K562 (cell line): ENCODE measurements around the gene ADAP2. TPM values are rescaled to one million over a fixed set of nuclear protein-coding genes. Genes with fewer than 3 reads are reported as not detected.

Source experiments
- ATAC-seq: fragments of 200-7000 bp; cut with Tn5 transposase; 3 replicates; pipeline ENCODE4 v1.9.1; 2020; ENCODE audit warnings: moderate library complexity
- BruUV-seq: library from RNA; stranded (reverse); fragments of 400-500 nt; replicated peaks from 2 replicates; lab custom pipeline; 2021; lab: Mats Ljungman, UMichigan
- CTCF ChIA-PET: fragments of 300-600 bp; formaldehyde crosslinking; extraction: SDS; loops from one replicate; lab custom pipeline; 2021; ENCODE audit warnings: low intra/inter-chr PET ratio; lab: Yijun Ruan, JAX
- POLR2A ChIA-PET: fragments of 300-600, 350-650 bp; sonication (Branson Sonifier 250); formaldehyde crosslinking; extraction: SDS; loops from one replicate; lab custom pipeline; 2021; ENCODE audit warnings: antibody characterized with exemption, inconsistent platforms; lab: Yijun Ruan, JAX
- DNase-seq, 4 experiments: peaks; one replicate each; pipeline versions ENCODE4 v3.0.0 to v3.0.0-alpha.2; 2011 to 2018; ENCODE audit warnings: low spot score in 3 of 4, mixed read lengths in 3 of 4; ENCODE audit errors: extremely low read depth in 1 of 4
- FAIRE-seq: peaks from 2 replicates; lab custom pipeline; 2011; peaks lifted over from hg19 to GRCh38; lab: Jason Lieb, UNC
- H2AFZ ChIP-seq: 2 replicates; pipeline ENCODE4 v1.6.0; 2011; ENCODE audit warnings: low read depth, low read length, control low read depth, inconsistent platforms
- H3K27ac ChIP-seq: fragments of 200-600 bp; 3 replicates; pipeline ENCODE4 v1.8.0; 2011; ENCODE audit warnings: low read depth, mild to moderate bottlenecking, control low read depth, inconsistent platforms, low read length, moderate library complexity, mixed read lengths; ENCODE audit errors: extremely low read depth
- H3K27me3 ChIP-seq, 2 experiments: fragments of 300-600 bp in 1 of 2; 2 replicates in 1 of 2; 3 replicates in 1 of 2; pipeline versions ENCODE4 v1.6.0 to v1.8.0; 2011; ENCODE audit warnings: inconsistent platforms in 2 of 2, low read length in 2 of 2, mild to moderate bottlenecking in 1 of 2, mixed read lengths in 1 of 2, moderate library complexity in 1 of 2; ENCODE audit not compliant: control insufficient read depth in 2 of 2, insufficient read depth in 2 of 2
- H3K36me3 ChIP-seq: fragments of 300-600 bp; 3 replicates; pipeline ENCODE4 v1.8.0; 2011; ENCODE audit warnings: mild to moderate bottlenecking, low read length, inconsistent platforms; ENCODE audit not compliant: control insufficient read depth, insufficient read depth
- H3K4me1 ChIP-seq, 2 experiments: fragments of 200-600 bp in 1 of 2; replicated peaks in 1 of 2; 2 replicates in 1 of 2; 3 replicates in 1 of 2; pipeline versions ENCODE4 v1.5.1 to v1.8.0; 2011; ENCODE audit warnings: inconsistent platforms in 2 of 2, low read length in 2 of 2, mild to moderate bottlenecking in 1 of 2, mixed read lengths in 1 of 2, moderate library complexity in 1 of 2; ENCODE audit not compliant: control insufficient read depth in 2 of 2, insufficient read depth in 2 of 2
- H3K4me2 ChIP-seq: 2 replicates; pipeline ENCODE4 v1.6.1; 2011; ENCODE audit warnings: low read length, control low read depth, inconsistent platforms, mixed read lengths; ENCODE audit not compliant: insufficient read depth
- H3K4me3 ChIP-seq: fragments of 200-600 bp; sonication (generic), shearing (Covaris generic); 2 replicates; pipeline ENCODE4 v1.5.1; 2016; ENCODE audit warnings: control low read depth, inconsistent platforms
- H3K79me2 ChIP-seq: fragments of 200-600 bp; 3 replicates; pipeline ENCODE4 v1.8.0; 2011; ENCODE audit warnings: low read length, inconsistent platforms; ENCODE audit not compliant: control insufficient read depth, insufficient read depth
- H3K9ac ChIP-seq, 2 experiments: 2 replicates each; pipeline versions ENCODE4 v1.6.0 to v1.6.1; 2011; ENCODE audit warnings: low read depth in 2 of 2, low read length in 2 of 2, control low read depth in 1 of 2, inconsistent platforms in 1 of 2, mild to moderate bottlenecking in 1 of 2, mixed read lengths in 1 of 2; ENCODE audit not compliant: insufficient read depth in 1 of 2
- H3K9me1 ChIP-seq: one replicate; pipeline ENCODE4 v1.6.0; 2011; ENCODE audit warnings: inconsistent platforms, mild to moderate bottlenecking, low read length, moderate library complexity; ENCODE audit not compliant: control insufficient read depth, insufficient read depth
- H3K9me3 ChIP-seq: replicated peaks from 2 replicates; pipeline ENCODE4 v1.5.1; 2011; ENCODE audit warnings: low read depth, low read length, inconsistent platforms; ENCODE audit not compliant: control insufficient read depth, insufficient read depth
- H4K20me1 ChIP-seq: replicated peaks from 2 replicates; pipeline ENCODE4 v1.6.1; 2011; ENCODE audit warnings: low read length, inconsistent platforms, mixed read lengths; ENCODE audit not compliant: control insufficient read depth, insufficient read depth
- CEBPB ChIP-seq: fragments of 450-650 bp; IDR thresholded peaks from 2 replicates; pipeline ENCODE4 v1.6.1; 2016; ENCODE audit warnings: missing genetic modification characterization, missing compliant biosample characterization
- GTF2F1 ChIP-seq: IDR thresholded peaks from 2 replicates; pipeline ENCODE4 v1.6.1; 2011; ENCODE audit warnings: low read depth, low read length, improper control_type of control experiment
- HDAC2 ChIP-seq: fragments of 450-650 bp; IDR thresholded peaks from 2 replicates; pipeline ENCODE4 v1.6.1; 2016; ENCODE audit warnings: mild to moderate bottlenecking
- LEF1 ChIP-seq: fragments of 450-650 bp; IDR thresholded peaks from 2 replicates; pipeline ENCODE4 v1.6.1; 2016; ENCODE audit warnings: mild to moderate bottlenecking
- MYBL2 ChIP-seq, 2 experiments: fragments of 450-650 bp in 1 of 2; sonication (generic) in 1 of 2; formaldehyde crosslinking in 1 of 2; IDR thresholded peaks; 2 replicates each; pipeline versions ENCODE4 v1.6.1 to v1.8.1; 2017 to 2022; ENCODE audit warnings: borderline replicate concordance in 1 of 2, inconsistent platforms in 1 of 2, low read depth in 1 of 2, mild to moderate bottlenecking in 1 of 2, missing genetic modification reagents in 1 of 2, moderate library complexity in 1 of 2
- NELFE ChIP-seq: IDR thresholded peaks from 2 replicates; pipeline ENCODE4 v1.6.1; 2011; ENCODE audit warnings: mild to moderate bottlenecking; ENCODE audit not compliant: insufficient read depth, insufficient read length
- NR2C1 ChIP-seq, 2 experiments: fragments of 450-650 bp; IDR thresholded peaks; 2 replicates each; pipeline ENCODE4 v1.6.1; 2017; ENCODE audit warnings: mild to moderate bottlenecking in 2 of 2, antibody characterized with exemption in 1 of 2, inconsistent platforms in 1 of 2, missing compliant biosample characterization in 1 of 2, missing genetic modification characterization in 1 of 2
- RNF219 ChIP-seq: fragments of 250-450 bp; sonication (Bioruptor Pico); IDR thresholded peaks from 2 replicates; pipeline ENCODE4 v1.5.0; 2022; ENCODE audit warnings: mild to moderate bottlenecking
- SMARCB1 ChIP-seq: IDR thresholded peaks from 2 replicates; pipeline ENCODE4 v1.6.1; 2011; ENCODE audit warnings: improper control_type of control experiment, low read depth; ENCODE audit not compliant: insufficient read length
- STAT6 ChIP-seq: sonication (generic); formaldehyde crosslinking; IDR thresholded peaks from 2 replicates; pipeline ENCODE4 v1.8.1; 2023; ENCODE audit warnings: mild to moderate bottlenecking, missing genetic modification reagents
- U2AF2 ChIP-seq: fragments of 200-400 bp; formaldehyde crosslinking; optimal IDR thresholded peaks from 2 replicates; pipeline ENCODE3; 2017; ENCODE audit warnings: low read depth, mild to moderate bottlenecking, low read length
- ZFP91 ChIP-seq: sonication (generic); formaldehyde crosslinking; IDR thresholded peaks from 2 replicates; pipeline ENCODE4 v1.8.0; 2022; ENCODE audit warnings: mild to moderate bottlenecking, missing genetic modification reagents
- ZNF347 ChIP-seq: fragments of 450-650 bp; formaldehyde crosslinking; IDR thresholded peaks from 2 replicates; pipeline ENCODE4 v1.4.0; 2020; ENCODE audit warnings: low read depth, mild to moderate bottlenecking, moderate library complexity
- ZNF785 ChIP-seq: fragments of 250-450 bp; sonication (Bioruptor Pico); IDR thresholded peaks from 2 replicates; pipeline ENCODE4 v1.4.0; 2020; ENCODE audit warnings: mild to moderate bottlenecking
- ZNF79 ChIP-seq: fragments of 250-450 bp; sonication (Bioruptor Pico); IDR thresholded peaks from 2 replicates; pipeline ENCODE4 v1.4.0; 2020; ENCODE audit warnings: low read depth, mild to moderate bottlenecking, moderate library complexity
- WGBS: fragments of 100-300 bp; shearing (Covaris generic); methylation state at CpG from one replicate; pipeline ENCODE4 v1.1.6; 2016; ENCODE audit warnings: low coverage, mixed read lengths; ENCODE audit not compliant: insufficient coverage; ENCODE audit errors: missing lambda C conversion rate; 5-methylcytosine and 5-hydroxymethylcytosine counted together
- in situ Hi-C: fragments of 300-500 bp; cut with MboI; formaldehyde crosslinking; loops from 4 replicates; pipeline ENCODE4 v1.15.0; 2018; ENCODE audit warnings: inconsistent platforms, mixed read lengths
- intact Hi-C: fragments of 100-400 bp; cut with micrococcal nuclease; formaldehyde crosslinking; loops from 2 replicates; pipeline ENCODE4 v1.14.2; 2022
- polyA plus RNA-seq, 8 experiments: library from polyadenylated mRNA; depleted of rRNA in 4 of 8; stranded (reverse) in 5 of 8; unstranded in 3 of 8; fragments of >200 nt; fragmentation: Nextera tagmentation in 2 of 8; fragmentation: Illumina TruSeq in 1 of 8; extraction: Ambion mirVana in 2 of 8; extraction: Trizol in 1 of 8; gene quantifications; 2 replicates each; pipeline versions ENCODE4 v1.2.1 to v1.2.3, GENCODE V29; 2011 to 2014; ENCODE audit warnings: inconsistent platforms in 1 of 8, missing spikeins in 1 of 8
- total RNA-seq, 7 experiments: library from RNA; depleted of rRNA in 6 of 7; stranded (reverse); fragments of >200 nt in 6 of 7; fragmentation: Illumina TruSeq in 2 of 7; extraction: Trizol in 2 of 7; gene quantifications; 2 replicates each; pipeline versions ENCODE4 v1.2.1 to v1.2.3, GENCODE V29; 2011 to 2021; ENCODE audit warnings: low replicate concordance in 1 of 7

The ADAP2 gene
- total and polyA plus RNA-seq, 9 of the 15 experiments (the other 6 are each of a cell fraction or from before 2014, with no cell fraction given) = 0.06 to 0.73 (median 0.23) TPM; not detected in 5

DNA sequence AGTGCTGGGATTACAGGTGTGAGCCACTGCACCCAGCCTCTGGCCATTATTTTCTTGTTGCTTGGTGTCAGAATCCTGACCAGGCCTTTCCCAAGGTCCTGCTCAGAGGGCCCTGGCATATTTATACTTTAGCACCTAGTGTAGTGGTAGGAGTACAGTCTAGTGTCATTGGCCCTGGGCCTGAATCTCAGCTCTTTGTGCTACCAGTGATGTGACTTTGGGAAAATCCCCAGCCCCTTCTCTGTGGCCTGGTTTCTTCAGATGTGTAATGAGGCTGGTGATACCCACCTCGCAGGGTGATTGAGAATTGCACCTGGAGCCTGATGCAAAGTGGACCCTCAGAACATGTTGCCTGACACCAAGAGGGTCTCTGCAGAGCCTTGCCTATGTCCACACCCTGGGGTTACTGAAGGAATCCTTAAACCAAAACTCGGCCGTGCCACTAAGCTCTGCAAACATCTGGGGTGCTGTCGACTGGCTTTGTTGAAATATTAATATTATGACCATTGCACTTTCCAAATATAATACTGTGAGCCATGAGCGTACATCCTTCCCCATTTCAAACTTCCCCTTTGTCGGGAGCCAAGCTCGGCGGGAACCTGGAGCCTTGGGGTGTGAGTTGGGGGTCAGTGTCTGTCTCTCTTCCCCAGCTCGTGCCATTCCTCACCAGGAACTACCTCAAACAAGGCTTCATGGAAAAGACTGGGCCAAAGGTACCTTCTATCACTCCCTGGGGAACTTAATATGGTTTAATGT, 31.1 kb downstream of the ADAP2 start:
- 15% methylated on average over 9 of the region's 9 CpGs for WGBS
- in situ Hi-C loops (no loop called here), intact Hi-C loops (no loop called here)
- BruUV-seq = no TSS peak
- no peak overlapping the region for H3K4me3 ChIP-seq
- no peaks in the 10 kb centered on the region for H3K9me1 ChIP-seq
- H4K20me1 ChIP-seq = no peaks in the 10 kb centered on the region; the same call in 1 of the 2 replicates
- no peaks in the 10 kb centered on the region for H3K36me3 ChIP-seq
- CTCF ChIA-PET = no interaction called here
- no peaks in the 10 kb centered on the region for H3K79me2 ChIP-seq
- no peak overlapping the region for H3K4me2 ChIP-seq
- H3K9me3 ChIP-seq = no peaks in the 10 kb centered on the region
- FAIRE-seq (no peak), ATAC-seq (no peak), DNase-seq (no peak)
- H3K27me3 ChIP-seq = peaks cover 10 to 33% of the 10 kb centered on the region in 2 experiments; a peak in 4 of 5 replicates
- no peak overlapping the region for H3K27ac ChIP-seq
- H2AFZ ChIP-seq = no peak overlapping the region
- POLR2A ChIA-PET = no interaction called here
- H3K9ac ChIP-seq = no peak overlapping the region
- H3K4me1 ChIP-seq = no peaks in the 10 kb centered on the region
- no peak for TF ChIP-seq HDAC2
- TF ChIP-seq STAT6 = no peak
- TF ChIP-seq ZNF347 (CRISPR knock-in tag) = no peak
- no peak for TF ChIP-seq U2AF2
- TF ChIP-seq ZFP91 (CRISPR knock-in tag) = no peak
- TF ChIP-seq NR2C1 (IDR thresholded peaks at IDR 0.05) = no peak
- TF ChIP-seq NR2C1 (tag; IDR thresholded peaks at IDR 0.05) = no peak
- TF ChIP-seq GTF2F1 = no peak
- TF ChIP-seq NELFE = no peak
- TF ChIP-seq ZNF785 (CRISPR knock-in tag) = no peak
- no peak for TF ChIP-seq LEF1
- no peak for TF ChIP-seq ZNF79 (CRISPR knock-in tag)
- TF ChIP-seq RNF219 (CRISPR knock-in tag) = no peak
- TF ChIP-seq SMARCB1 = no peak
- TF ChIP-seq CEBPB (tag) = no peak
- TF ChIP-seq MYBL2 (IDR thresholded peaks at IDR 0.05; ENCODE audit: low read depth) = no peak
- TF ChIP-seq MYBL2 (CRISPR knock-in tag; IDR thresholded peaks at IDR 0.05; ENCODE audit: borderline replicate concordance) = no peak
